ENCODE results near the gene MKLN1.

DNA sequence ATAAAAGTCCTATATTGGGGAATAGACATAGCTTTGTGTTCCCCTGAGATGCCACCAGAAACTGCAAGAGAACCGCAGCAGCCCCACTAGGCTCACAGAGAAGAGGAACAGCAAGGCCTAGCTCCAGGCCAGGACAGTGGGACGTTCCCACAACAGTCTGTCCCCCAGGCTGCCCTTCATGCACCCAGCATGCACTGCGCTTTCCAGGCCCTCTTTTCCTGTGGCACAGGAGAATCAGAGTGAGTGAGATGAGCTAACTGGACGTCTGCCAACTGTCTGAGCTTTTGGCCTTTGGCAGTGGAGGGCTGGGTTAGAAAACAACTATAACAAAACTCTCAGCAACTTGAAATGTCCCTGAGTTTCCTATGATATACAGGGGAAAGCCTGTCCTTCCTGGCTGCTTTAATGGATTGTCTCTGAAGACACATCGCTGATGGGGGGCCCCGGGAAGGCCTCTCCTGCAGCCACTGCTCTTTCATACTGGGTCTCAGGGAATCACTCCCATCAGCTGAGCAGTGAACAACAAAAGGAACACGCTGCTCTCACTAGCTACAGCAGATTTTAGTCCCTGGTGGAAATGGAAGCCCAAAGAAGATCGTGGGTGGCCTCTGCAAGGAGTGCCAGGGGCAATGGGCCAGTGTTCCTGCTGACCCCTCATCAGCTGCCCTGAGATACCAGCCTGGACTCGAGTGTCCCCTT, 175.3 kb downstream of the MKLN1 start:
- TF ChIP-seq, protein P1, sequence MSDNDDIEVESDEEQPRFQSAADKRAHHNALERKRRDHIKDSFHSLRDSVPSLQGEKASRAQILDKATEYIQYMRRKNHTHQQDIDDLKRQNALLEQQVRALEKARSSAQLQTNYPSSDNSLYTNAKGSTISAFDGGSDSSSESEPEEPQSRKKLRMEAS (IDR thresholded peaks at IDR 0.05; ENCODE audit: low read depth) = no peak
- TF ChIP-seq MXI1 (IDR thresholded peaks at IDR 0.05; ENCODE audit: low read depth, low read length) (0 out of 2 replicates have a peak, but pooled peaks have one; percentile 23), EZH2phosphoT487 (IDR thresholded peaks at IDR 0.05; ENCODE audit: borderline replicate concordance, low read depth) (no peak), FOXJ3 (CRISPR knock-in tag; IDR thresholded peaks at IDR 0.05) (no peak), POLR2AphosphoS5 (IDR thresholded peaks at IDR 0.05; ENCODE audit: low read depth, low read length) (no peak; the same call in 1 of the 2 replicates), FOXM1 (IDR thresholded peaks at IDR 0.05; ENCODE audit: low read depth) (no peak)
- TF ChIP-seq, protein P2, sequence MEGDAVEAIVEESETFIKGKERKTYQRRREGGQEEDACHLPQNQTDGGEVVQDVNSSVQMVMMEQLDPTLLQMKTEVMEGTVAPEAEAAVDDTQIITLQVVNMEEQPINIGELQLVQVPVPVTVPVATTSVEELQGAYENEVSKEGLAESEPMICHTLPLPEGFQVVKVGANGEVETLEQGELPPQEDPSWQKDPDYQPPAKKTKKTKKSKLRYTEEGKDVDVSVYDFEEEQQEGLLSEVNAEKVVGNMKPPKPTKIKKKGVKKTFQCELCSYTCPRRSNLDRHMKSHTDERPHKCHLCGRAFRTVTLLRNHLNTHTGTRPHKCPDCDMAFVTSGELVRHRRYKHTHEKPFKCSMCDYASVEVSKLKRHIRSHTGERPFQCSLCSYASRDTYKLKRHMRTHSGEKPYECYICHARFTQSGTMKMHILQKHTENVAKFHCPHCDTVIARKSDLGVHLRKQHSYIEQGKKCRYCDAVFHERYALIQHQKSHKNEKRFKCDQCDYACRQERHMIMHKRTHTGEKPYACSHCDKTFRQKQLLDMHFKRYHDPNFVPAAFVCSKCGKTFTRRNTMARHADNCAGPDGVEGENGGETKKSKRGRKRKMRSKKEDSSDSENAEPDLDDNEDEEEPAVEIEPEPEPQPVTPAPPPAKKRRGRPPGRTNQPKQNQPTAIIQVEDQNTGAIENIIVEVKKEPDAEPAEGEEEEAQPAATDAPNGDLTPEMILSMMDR (IDR thresholded peaks at IDR 0.05) = no peak
- TF ChIP-seq, protein P3, sequence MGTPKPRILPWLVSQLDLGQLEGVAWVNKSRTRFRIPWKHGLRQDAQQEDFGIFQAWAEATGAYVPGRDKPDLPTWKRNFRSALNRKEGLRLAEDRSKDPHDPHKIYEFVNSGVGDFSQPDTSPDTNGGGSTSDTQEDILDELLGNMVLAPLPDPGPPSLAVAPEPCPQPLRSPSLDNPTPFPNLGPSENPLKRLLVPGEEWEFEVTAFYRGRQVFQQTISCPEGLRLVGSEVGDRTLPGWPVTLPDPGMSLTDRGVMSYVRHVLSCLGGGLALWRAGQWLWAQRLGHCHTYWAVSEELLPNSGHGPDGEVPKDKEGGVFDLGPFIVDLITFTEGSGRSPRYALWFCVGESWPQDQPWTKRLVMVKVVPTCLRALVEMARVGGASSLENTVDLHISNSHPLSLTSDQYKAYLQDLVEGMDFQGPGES (IDR thresholded peaks at IDR 0.05; ENCODE audit: low read depth, low read length) = no peak
- TF ChIP-seq, protein P4, sequence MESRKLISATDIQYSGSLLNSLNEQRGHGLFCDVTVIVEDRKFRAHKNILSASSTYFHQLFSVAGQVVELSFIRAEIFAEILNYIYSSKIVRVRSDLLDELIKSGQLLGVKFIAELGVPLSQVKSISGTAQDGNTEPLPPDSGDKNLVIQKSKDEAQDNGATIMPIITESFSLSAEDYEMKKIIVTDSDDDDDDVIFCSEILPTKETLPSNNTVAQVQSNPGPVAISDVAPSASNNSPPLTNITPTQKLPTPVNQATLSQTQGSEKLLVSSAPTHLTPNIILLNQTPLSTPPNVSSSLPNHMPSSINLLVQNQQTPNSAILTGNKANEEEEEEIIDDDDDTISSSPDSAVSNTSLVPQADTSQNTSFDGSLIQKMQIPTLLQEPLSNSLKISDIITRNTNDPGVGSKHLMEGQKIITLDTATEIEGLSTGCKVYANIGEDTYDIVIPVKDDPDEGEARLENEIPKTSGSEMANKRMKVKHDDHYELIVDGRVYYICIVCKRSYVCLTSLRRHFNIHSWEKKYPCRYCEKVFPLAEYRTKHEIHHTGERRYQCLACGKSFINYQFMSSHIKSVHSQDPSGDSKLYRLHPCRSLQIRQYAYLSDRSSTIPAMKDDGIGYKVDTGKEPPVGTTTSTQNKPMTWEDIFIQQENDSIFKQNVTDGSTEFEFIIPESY (IDR thresholded peaks at IDR 0.05; ENCODE audit: borderline replicate concordance, low read depth) = no peak

Measured in SK-N-SH (cell line).